Neutrophil (primary cell): ENCODE data around the gene DIO3.
"Not testable (repeated sequence)": the region's sequence is repeated elsewhere in the genome, so short reads cannot be mapped to it uniquely, and the experiment has no call there.

ENCODE experiments used
- H3K27ac ChIP-seq: fragments of 200-600 bp; sonication (generic); 2 replicates; pipeline ENCODE4 v1.5.1; 2016; ENCODE audit warnings: mild to moderate bottlenecking, moderate library complexity
- H3K27me3 ChIP-seq: fragments of 200-600 bp; sonication (generic); 2 replicates; pipeline ENCODE4 v1.6.0; 2016; ENCODE audit warnings: mild to moderate bottlenecking
- H3K36me3 ChIP-seq: fragments of 200-600 bp; sonication (generic); 2 replicates; pipeline ENCODE4 v1.5.1; 2017
- H3K4me1 ChIP-seq, 2 experiments: fragments of 200-600 bp in 1 of 2; sonication (generic) in 1 of 2; 1 replicate in 1 of 2; 2 replicates in 1 of 2; pipeline versions ENCODE4 v1.5.1 to v1.6.1; 2013 to 2016; ENCODE audit warnings: low read depth in 1 of 2, low read length in 1 of 2, mild to moderate bottlenecking in 1 of 2, moderate library complexity in 1 of 2; ENCODE audit not compliant: control insufficient read depth in 1 of 2, insufficient read depth in 1 of 2
- H3K4me3 ChIP-seq, 2 experiments: fragments of 200-600 bp in 1 of 2; sonication (generic) in 1 of 2; 1 replicate in 1 of 2; 2 replicates in 1 of 2; pipeline ENCODE4 v1.5.1; 2013 to 2016; ENCODE audit warnings: low read depth in 1 of 2, low read length in 1 of 2, mild to moderate bottlenecking in 1 of 2, moderate library complexity in 1 of 2
- H3K9me3 ChIP-seq: fragments of 200-600 bp; sonication (generic); 2 replicates; pipeline ENCODE4 v1.5.1; 2016
- CTCF ChIP-seq: fragments of 200-600 bp; sonication (generic); IDR thresholded peaks from 2 replicates; pipeline ENCODE4 v1.5.1; 2016; ENCODE audit warnings: antibody characterized with exemption

The DIO3 gene

GRCh38 chr14:101549154-101549553, 12.1 kb upstream of the DIO3 start:
- Histone ChIP-seq H3K36me3 (no peaks in the 10 kb centered on the region), H3K27ac (no peak overlapping the region), H3K27me3 (peaks cover 2% of the 10 kb centered on the region), H3K9me3 (no peaks in the 10 kb centered on the region), H3K4me1 (no peaks in the 10 kb centered on the region), H3K4me3 (no peak overlapping the region)
- no peak for TF ChIP-seq CTCF

DNA sequence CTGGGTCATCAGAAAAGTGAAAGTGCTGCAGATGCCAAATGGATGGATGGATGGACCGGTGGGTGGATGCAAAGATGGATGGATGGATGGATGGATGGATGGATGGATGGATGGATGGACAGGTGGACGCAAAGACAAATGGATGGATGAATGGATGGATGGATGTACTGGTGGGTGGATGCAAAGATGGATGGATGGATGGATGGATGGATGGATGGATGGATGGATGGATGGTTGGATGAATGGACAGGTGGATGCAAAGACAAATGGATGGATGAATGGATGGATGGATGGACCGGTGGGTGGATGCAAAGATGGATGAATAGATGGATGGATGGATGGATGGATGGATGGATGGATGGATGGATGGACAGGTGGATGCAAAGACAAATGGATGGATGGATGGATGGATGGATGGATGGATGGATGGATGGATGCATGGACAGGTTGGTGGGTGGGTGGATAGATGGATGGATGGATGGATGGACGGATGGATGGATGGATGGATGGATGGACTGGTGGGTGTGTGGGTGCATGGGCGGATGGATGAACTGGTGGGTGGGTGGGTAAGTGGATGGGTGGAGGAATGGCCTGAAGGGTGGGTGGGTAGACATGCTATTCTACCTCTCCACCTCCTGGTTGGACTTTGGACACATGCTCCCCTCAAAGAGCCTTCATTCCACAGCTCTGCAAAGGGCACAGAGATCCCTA, 10.9 kb upstream of the DIO3 start:
- H3K27me3 ChIP-seq, H3K4me1 ChIP-seq, H3K36me3 ChIP-seq, H3K27ac ChIP-seq, H3K4me3 ChIP-seq, H3K9me3 ChIP-seq: not testable (repeated sequence)

DNA sequence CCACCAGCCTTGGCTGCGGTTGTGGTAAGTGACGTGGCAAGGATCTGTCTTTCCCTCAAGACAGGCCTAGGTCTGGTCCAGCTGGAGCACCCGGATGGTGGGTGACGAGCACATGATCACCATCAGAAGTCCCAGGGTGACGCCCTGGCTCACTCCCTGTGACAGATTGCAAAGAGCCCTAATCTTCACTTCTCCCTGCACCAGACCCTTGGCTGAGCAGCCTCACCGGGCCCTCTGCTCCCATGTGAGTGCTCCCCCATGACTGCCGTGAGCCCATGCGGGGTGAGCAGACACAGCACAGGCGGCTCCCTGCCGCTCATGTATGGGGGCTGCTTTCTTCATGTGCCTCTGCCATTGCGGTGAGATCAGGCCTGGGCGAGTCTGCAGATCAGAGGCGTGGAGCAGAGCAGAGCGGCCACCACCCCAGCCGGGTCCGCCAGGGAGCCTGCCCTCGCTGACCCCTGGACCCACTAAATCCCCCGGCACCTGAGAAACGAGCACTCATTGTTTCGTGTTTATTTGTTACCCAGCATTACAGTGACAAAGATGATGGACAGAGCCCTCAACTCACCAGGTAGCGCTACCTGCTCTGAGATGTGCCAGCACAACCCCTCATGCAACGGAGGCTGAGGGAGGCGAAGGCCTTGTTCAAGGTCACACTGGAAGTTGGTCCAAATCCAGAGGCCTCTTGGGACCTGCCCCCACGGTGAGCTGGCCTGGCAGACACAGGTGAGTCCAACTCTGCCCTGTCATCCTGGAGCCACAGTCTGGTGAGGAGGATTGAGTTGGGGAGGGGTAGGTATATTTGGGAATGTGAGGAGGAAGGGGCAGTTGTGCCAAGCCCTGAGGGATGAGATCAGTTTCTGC, 9.3 kb upstream of the DIO3 start:
- no peak overlapping the region for H3K27ac ChIP-seq
- no peak overlapping the region for H3K4me3 ChIP-seq
- no peaks in the 10 kb centered on the region for H3K9me3 ChIP-seq
- H3K27me3 ChIP-seq = peaks cover 14% of the 10 kb centered on the region
- no peak for TF ChIP-seq CTCF
- H3K36me3 ChIP-seq = no peaks in the 10 kb centered on the region
- H3K4me1 ChIP-seq = no peaks in the 10 kb centered on the region

GRCh38 chr14:101552786-101553231, 8.5 kb upstream of the DIO3 start:
- no peaks in the 10 kb centered on the region for H3K9me3 ChIP-seq
- H3K27ac ChIP-seq = no peak overlapping the region
- peaks cover 23% of the 10 kb centered on the region for H3K27me3 ChIP-seq
- H3K4me1 ChIP-seq = no peaks in the 10 kb centered on the region
- H3K4me3 ChIP-seq = no peak overlapping the region
- H3K36me3 ChIP-seq = no peaks in the 10 kb centered on the region
- no peak for TF ChIP-seq CTCF

DNA sequence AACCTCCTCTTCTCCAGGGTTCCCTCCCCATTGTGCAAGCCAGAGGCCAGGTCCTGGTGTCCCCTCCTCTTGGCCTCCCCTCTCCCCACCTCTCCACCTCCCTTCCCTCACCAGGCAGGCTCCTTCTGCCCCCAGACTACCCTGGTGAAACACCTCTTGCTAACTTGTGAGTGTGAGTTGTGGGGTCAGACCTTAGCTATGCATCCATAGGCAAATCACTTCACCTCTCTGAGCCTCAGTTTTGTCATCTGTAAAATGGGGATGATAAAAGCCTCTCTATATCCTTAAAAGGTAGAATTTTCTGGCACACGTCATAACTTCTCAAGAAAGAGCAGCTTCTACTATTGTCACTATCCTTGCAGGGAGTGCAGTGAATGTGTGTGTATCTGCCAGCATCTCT, 7.9 kb upstream of the DIO3 start:
- H3K9me3 ChIP-seq = no peaks in the 10 kb centered on the region
- H3K27me3 ChIP-seq = peaks cover 29% of the 10 kb centered on the region
- no peak for TF ChIP-seq CTCF
- no peak overlapping the region for H3K4me3 ChIP-seq
- H3K36me3 ChIP-seq = no peaks in the 10 kb centered on the region
- H3K27ac ChIP-seq = no peak overlapping the region
- H3K4me1 ChIP-seq = no peaks in the 10 kb centered on the region

GRCh38 chr14:101553931-101554330, 7.4 kb upstream of the DIO3 start:
- TF ChIP-seq CTCF = no peak
- Histone ChIP-seq H3K4me3 (no peak overlapping the region), H3K9me3 (no peaks in the 10 kb centered on the region), H3K27ac (no peak overlapping the region), H3K36me3 (no peaks in the 10 kb centered on the region), H3K27me3 (peaks cover 34% of the 10 kb centered on the region), H3K4me1 (no peaks in the 10 kb centered on the region)
